Measurements from ENCODE around the gene HPGD.

The HPGD gene

DNA sequence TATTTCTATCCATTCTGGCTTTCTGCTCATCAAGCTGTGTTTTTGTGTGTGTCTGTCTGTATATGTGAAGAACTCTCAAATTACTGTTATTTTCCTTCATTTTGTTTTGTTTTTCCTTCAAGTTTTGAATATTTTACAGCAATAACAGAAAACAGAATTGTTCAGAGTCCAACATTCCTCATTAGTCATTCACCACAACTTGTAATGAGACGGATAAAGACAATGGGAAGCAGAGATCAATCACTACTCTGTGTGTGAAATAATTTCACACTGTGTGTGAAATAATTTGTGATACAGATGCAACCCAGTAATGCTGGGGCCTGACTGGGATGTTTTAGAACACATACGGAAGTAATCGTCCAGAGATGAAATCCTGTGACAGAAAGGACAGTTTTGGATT, 55.2 kb downstream of the HPGD start:
- no peak for DNase-seq

DNA sequence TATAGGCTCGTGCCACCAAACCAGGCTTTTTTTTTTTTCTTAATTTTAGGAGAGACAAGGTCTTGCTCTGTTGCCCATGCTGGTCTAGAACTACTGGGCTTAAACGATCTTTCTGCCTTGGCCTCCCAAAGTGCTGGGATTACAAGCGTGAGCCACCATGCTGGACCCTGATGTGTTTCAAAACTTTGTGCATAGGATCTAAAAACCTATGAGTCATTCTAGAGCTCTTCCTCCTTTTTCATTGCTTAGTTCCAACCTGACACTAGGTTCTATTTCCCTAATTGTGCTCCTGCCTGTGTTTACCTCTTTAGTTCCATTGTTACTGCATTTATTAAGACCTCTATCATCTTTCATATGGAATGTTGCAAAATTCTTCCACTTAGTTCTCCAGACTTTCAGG, 57.3 kb downstream of the HPGD start:
- DNase-seq = no peak

DNA sequence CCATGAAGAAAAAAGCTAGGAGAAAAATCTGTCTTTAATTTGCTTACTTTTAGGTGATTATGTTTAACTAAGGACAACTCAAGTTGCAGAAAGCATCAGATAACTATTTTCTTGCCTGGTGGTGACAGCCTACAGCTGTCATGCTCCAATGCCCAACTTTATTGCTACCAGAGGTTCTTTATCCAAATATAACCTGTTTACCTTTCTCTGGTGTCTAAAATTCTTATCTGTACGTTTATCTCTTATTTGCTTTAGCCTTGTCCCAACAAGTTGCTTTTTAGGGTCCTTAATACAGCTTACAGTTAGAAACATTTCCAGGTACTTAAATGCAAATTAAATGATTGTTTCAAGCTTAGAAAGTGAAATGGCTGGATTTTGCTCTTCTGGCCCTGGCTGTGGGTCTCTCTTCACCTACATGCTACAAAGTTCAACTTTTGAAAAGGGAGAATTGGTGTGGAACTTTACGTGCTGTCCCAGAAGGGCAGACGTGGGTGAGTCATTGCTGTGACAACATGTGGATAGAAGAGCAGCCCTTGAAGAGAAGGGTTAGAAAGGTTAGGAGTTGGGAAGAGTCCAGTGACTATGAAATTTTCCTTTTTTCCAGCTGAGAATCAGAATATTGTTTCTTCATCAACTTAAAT, 60.7 kb downstream of the HPGD start:
- DNase-seq = no peak

- DNase-seq = no peak
Observed at GRCh38 chr4:174460684-174461083, 61.6 kb downstream of the HPGD start.

DNA sequence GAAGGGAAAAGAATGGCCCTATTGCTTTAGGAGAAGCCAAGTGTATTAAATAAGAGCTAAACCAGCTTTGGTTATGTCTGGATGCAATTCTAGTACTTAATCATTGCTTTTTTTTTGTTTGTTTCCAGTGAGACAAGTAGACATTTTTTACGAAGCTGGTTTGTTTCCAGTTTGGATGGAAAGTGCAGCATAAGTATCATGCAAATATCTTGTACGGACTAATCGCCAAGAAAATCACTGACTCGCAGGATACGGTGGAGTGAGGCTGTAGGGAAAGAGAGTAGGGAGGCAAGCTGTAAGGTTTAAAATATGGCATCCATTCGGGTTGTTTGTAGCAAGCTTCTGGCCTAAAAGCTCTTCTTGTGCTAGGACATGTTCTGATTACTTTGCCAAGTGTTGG, 64.8 kb downstream of the HPGD start:
- no peak for DNase-seq

DNA sequence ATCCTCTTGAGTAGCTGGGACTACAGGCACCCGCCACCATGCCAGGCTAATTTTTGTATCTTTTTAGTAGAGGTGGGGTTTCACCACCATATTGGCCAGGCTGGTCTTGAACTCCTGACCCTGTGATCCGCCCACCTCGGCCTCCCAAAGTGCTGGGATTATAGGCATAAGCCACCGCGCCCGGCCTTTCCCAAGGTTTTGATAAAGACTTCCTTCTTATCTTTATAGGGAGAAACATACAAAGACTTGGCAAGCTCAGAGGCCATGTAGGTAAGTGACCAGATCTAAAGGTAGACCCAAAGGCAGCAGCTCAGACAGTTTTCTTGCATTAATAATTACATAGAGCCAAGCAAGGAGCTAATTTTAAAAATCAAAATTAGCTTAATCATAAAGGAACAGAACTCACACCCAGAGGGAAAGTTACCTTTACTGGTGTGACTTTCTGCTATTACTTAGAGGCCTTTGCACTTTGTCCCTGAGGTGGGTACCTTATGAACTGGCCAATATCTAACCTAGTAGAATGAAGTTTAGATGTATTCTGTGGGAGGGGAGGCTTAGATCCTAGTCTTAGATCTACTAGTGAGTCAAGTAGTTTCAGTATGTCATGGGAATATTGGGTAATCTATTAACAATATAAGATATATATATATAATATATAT, 67.3 kb downstream of the HPGD start:
- no peak for DNase-seq

DNA sequence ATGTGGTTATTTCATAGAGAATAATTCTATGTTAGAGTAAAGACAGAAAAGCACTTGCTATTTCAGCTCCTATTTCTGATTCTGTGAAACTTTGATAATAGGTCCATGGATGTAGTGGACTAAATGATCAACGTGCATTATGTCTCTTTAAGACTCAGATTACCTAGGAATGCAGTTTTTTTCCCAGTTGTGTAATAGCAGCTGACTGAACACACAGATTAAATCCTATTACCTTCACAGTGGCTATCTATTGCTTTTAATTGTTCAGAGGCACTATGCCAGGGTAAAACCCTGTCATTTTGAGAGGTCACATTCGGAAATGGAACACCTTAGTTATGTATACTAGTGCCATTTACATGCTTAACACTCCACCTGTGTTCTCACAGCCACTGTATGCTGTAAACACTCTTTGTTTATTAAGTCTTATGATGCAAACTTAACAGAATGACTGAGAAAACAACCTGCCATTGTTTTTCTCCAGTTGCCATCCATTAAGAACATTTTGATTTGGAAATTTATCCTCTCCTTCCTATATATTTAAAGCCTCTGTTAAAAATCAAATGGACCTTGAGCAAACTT, 70.5 kb downstream of the HPGD start:
- no peak for DNase-seq

DNA sequence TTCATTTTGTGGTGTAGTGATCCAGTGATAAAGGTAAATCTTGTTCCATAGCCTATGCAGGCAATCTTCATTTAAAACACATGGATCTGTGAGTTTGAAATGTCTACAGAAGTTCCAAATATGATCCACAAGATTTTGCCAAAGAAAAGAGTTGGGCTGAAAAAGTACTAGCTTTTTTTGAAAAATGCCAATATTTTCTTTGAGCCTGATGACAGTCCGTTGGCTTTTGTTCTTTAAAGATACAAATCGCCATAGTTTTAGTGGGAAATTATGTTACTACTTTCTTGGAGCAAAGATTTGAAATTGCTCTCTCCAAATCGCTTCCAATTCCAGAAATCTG, 71.5 kb downstream of the HPGD start:
- no peak for DNase-seq

GRCh38 chr4:174449944-174450785, 72.1 kb downstream of the HPGD start:
- DNase-seq = no peak

- DNase-seq = no peak
Observed at GRCh38 chr4:174449152-174449551, 73.1 kb downstream of the HPGD start.

GRCh38 chr4:174444390-174444789, 77.9 kb downstream of the HPGD start:
- DNase-seq = no peak

Measured in activated CD4-positive, alpha-beta T cell treated with anti-CD3 and anti-CD28 coated beads for 4 hours (primary cell).